PC-9 (cell line): ENCODE data around the gene CCBE1.

Experiments used
- EZH2 ChIP-seq: fragments of 200-600 bp; sonication (generic); IDR thresholded peaks from 2 replicates; pipeline ENCODE4 v1.8.0; 2017; ENCODE audit warnings: antibody characterized with exemption, low read depth
- TF ChIP-seq, protein P1 (sequence below): fragments of 200-600 bp; sonication (generic); conservative IDR thresholded peaks from 2 replicates; pipeline ENCODE4 v1.6.1; 2017; ENCODE audit warnings: mixed run types, antibody characterized with exemption, mild to moderate bottlenecking, moderate library complexity

DNA sequence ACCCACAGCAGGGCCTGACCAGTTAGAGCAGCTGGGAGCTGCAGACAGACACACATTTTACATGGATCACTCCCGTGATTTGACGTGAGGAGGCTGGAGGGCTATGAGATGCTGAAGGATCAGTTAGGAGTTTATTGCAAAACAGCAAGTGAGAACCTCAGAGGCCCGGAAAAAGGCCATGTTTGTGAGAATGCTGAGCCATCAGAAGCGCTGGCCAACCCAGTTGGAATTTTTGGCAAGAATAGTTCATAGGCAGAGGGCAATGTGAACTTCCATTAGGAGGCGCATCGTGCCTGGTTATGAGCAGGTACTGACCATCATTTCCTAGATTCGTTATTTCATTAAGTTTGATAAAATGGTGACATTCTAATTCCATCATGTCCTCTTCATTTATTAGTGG, 314.8 kb downstream of the CCBE1 start:
- TF ChIP-seq, protein P1, sequence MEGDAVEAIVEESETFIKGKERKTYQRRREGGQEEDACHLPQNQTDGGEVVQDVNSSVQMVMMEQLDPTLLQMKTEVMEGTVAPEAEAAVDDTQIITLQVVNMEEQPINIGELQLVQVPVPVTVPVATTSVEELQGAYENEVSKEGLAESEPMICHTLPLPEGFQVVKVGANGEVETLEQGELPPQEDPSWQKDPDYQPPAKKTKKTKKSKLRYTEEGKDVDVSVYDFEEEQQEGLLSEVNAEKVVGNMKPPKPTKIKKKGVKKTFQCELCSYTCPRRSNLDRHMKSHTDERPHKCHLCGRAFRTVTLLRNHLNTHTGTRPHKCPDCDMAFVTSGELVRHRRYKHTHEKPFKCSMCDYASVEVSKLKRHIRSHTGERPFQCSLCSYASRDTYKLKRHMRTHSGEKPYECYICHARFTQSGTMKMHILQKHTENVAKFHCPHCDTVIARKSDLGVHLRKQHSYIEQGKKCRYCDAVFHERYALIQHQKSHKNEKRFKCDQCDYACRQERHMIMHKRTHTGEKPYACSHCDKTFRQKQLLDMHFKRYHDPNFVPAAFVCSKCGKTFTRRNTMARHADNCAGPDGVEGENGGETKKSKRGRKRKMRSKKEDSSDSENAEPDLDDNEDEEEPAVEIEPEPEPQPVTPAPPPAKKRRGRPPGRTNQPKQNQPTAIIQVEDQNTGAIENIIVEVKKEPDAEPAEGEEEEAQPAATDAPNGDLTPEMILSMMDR: no peak
- no peak for TF ChIP-seq EZH2
